ENCODE measurements around the gene MAN2A1.

MAN2A1 gene

GRCh38 chr5:109916481-109917153 lies 226.9 kb downstream of the MAN2A1 start:
- H3K4me1 ChIP-seq (ENCODE audit: insufficient read depth, poor library complexity, severe bottlenecking), result no peaks in the 10 kb centered on the region
- H3K27me3 ChIP-seq (ENCODE audit: insufficient read depth, poor library complexity, severe bottlenecking), result no peaks in the 10 kb centered on the region
- no peak for TF ChIP-seq CTCF (IDR thresholded peaks at IDR 0.05; ENCODE audit: poor library complexity, severe bottlenecking)
- DNase-seq (ENCODE audit: low spot score) (no peak), ATAC-seq (ENCODE audit: low read depth) (no peak)
- H3K9me3 ChIP-seq (ENCODE audit: severe bottlenecking), result no peaks in the 10 kb centered on the region
- H3K4me3 ChIP-seq (ENCODE audit: severe bottlenecking), result no peak overlapping the region
- H3K36me3 ChIP-seq (ENCODE audit: low read depth), result no peaks in the 10 kb centered on the region
- no peak overlapping the region for H3K27ac ChIP-seq (ENCODE audit: poor library complexity, severe bottlenecking)

Data from RWPE2 (cell line).